Gastrocnemius medialis (tissue), 4 donors: ENCODE data around the gene PCBP1.

Source experiments
- CTCF ChIP-seq, 5 experiments: fragments of 450-650 bp in 3 of 5; fragments of 200-600 bp in 2 of 5; sonication (generic) in 2 of 5; IDR thresholded peaks in 4 of 5; conservative IDR thresholded peaks in 1 of 5; 1 replicate in 4 of 5; 2 replicates in 1 of 5; pipeline ENCODE4 v1.5.1; 2016 to 2019; ENCODE audit warnings: antibody characterized with exemption in 5 of 5, mild to moderate bottlenecking in 3 of 5, moderate library complexity in 3 of 5
- POLR2A ChIP-seq, 2 donors: fragments of 450-650 bp; IDR thresholded peaks; one replicate each; pipeline ENCODE4 v1.6.1; 2017; ENCODE audit warnings: antibody characterized with exemption in 2 of 2, mild to moderate bottlenecking in 2 of 2, moderate library complexity in 2 of 2

- TF ChIP-seq POLR2A (IDR thresholded peaks at IDR 0.05) (no peak), CTCF (IDR thresholded peaks at IDR 0.05 in 4 of 5, conservative IDR thresholded peaks at IDR 0.05 in 1 of 5) (no peak)
These were observed 16.3 kb downstream of the PCBP1 start for GRCh38 chr2:70103531-70104061.
